Coronary artery (tissue), 2 donors: ENCODE measurements around the gene CLCA4.
"Not testable (repeated sequence)": the region's sequence is repeated elsewhere in the genome, so short reads cannot be mapped to it uniquely, and the experiment has no call there.

Experiments used
- DNase-seq: peaks from one replicate; pipeline ENCODE4 v3.0.0-alpha.2; 2017; ENCODE audit warnings: low spot score
- H3K27ac ChIP-seq, 2 donors: fragments of 200-600 bp; sonication (generic); one replicate each; pipeline ENCODE4 v1.5.1; 2016 to 2019
- H3K4me3 ChIP-seq: fragments of 200-600 bp; sonication (generic); 2 replicates; pipeline ENCODE4 v1.5.1; 2016; ENCODE audit warnings: mild to moderate bottlenecking, moderate library complexity
- CTCF ChIP-seq: fragments of 200-600 bp; sonication (generic); IDR thresholded peaks from one replicate; pipeline ENCODE4 v1.5.1; 2019; ENCODE audit warnings: antibody characterized with exemption

Gene CLCA4

DNA sequence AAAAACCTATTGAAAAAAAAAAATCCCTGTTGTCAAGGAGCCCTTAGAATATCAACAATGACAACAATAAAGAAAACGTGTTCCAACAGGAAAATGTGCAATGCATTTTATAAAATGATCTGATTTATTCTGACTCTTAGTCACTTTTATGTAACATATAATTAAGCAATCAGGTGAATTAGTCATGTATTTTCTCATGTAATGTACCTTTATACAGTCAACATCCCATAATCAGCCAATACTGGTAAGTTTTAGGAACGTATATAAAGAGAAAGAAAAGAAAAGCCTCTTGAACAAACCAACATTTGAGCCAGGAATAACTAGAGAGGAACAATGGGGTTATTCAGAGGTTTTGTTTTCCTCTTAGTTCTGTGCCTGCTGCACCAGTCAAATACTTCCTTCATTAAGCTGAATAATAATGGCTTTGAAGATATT lies at the start of gene CLCA4:
Gene CLCA4 (plus strand): TSS at position 292 of the 435 bp plus-strand sequence. CDS start 42 bp downstream, at position 334.
- no peak within 1 kb of the TSS for H3K27ac ChIP-seq
- H3K4me3 ChIP-seq = no peak within 1 kb of the TSS
- no peak for TF ChIP-seq CTCF
- DNase-seq = no peak

GRCh38 chr1:86498281-86498680 lies 48.6 kb upstream of the CLCA4 start:
- Histone ChIP-seq H3K4me3 (no peak overlapping the region), H3K27ac (no peak overlapping the region)
- DNase-seq = no peak
- no peak for TF ChIP-seq CTCF

GRCh38 chr1:86499987-86500593 lies 46.8 kb upstream of the CLCA4 start:
- no peak for DNase-seq
- peak; percentile 68 for TF ChIP-seq CTCF
- Histone ChIP-seq H3K4me3 (no peak overlapping the region), H3K27ac (no peak overlapping the region)

- TF ChIP-seq CTCF = no peak
- no peak overlapping the region for H3K4me3 ChIP-seq
- H3K27ac ChIP-seq = no peak overlapping the region
- no peak for DNase-seq
Observed at GRCh38 chr1:86500714-86501113, 46.2 kb upstream of the CLCA4 start.

DNA sequence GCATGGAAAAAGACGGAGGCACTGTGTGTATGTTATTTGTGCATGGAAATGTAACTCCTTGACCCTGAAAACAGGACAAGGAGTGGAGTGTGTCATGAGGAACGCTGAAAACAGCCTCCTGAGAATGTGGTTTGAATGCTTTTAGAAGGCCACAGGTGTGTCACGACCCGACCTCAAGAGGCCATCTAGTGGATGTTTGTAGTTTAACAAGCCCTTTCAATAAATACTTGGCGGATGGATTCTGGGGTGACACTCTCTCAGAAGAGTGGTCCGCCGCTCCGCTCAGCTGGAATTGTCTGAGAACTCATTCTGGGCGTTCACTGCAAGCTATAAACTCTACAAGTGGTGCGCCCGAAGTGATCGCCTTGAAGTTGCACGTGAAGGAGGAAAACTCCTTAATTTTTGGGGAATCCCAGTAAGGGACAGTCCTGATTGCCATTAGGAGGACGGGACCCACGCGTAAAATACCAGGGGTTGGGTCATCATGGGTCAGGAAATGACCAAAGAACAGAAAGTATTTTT lies 44.7 kb upstream of the CLCA4 start:
- not testable (repeated sequence) for H3K27ac ChIP-seq, DNase-seq
- H3K4me3 ChIP-seq = peak overlapping the region; percentile 59

DNA sequence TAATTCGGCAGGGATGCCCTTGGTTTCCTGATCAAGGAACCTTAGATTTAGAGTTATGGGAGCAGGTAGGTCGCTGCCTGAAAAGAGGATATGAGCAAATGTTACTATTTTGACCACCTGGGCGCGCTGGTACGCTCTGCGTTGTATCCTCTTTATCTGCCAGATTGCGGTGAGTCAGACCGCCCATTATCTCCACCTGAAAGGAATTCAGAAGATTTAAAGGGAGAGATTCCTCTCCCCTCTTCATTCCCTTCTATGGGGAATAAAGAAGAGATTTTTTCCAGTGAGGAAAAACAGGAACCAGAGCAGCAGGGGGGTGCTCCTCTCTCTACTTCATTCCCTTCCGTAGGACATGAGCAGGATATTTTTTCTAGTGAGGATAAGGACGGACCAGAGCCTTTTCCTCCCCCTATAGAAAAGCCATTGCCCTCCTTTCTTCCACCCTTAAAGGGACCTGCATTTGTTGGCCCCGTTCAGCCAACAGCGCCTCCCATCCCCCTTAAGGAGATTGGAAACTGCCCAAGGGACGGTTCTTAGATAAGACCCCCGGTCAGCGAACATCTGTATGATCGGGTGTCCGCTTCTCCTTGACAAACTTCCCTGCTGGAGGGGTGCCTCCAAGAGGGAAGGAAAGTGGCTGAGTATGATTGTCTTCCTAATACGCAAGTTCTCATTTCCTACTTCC lies 44.0 kb upstream of the CLCA4 start:
- H3K27ac ChIP-seq = peak overlapping the region in 1 of 2 donors; percentile 59
- peak overlapping the region; percentile 59 for H3K4me3 ChIP-seq
- no peak for DNase-seq
- no peak for TF ChIP-seq CTCF

- TF ChIP-seq CTCF = no peak
Observed at GRCh38 chr1:86503406-86504136, 43.3 kb upstream of the CLCA4 start.

More at GRCh38 chr1:86503406-86504136, 43.3 kb upstream of the CLCA4 start:
- Histone ChIP-seq H3K4me3 (peak overlapping the region; percentile 59), H3K27ac (peak overlapping the region in 1 of 2 donors; percentile 59)
- no peak for DNase-seq
